GM23248 (cell line): Measurements from ENCODE around the gene CCR3.

Source experiments
- EZH2 ChIP-seq: fragments of 200-600 bp; sonication (generic); IDR thresholded peaks from 2 replicates; pipeline ENCODE4 v1.6.1; 2018; ENCODE audit warnings: antibody characterized with exemption, mild to moderate bottlenecking; ENCODE audit not compliant: insufficient read depth, poor library complexity, severe bottlenecking
- EZH2phosphoT487 ChIP-seq: fragments of 200-600 bp; sonication (generic); IDR thresholded peaks from 2 replicates; pipeline ENCODE4 v1.6.1; 2018; ENCODE audit warnings: antibody characterized with exemption, moderate library complexity, mild to moderate bottlenecking, low read depth; ENCODE audit not compliant: insufficient read depth

GRCh38 chr3:46299608-46300460 lies 57.6 kb downstream of the CCR3 start:
- TF ChIP-seq EZH2phosphoT487 (no peak), EZH2 (no peak)
